GM12875 (cell line): ENCODE measurements around the gene MICAL3.
"Not testable (repeated sequence)": the region's sequence is repeated elsewhere in the genome, so short reads cannot be mapped to it uniquely, and the experiment has no call there.

Experiments used
- H3K4me3 ChIP-seq: one replicate; pipeline ENCODE4 v1.5.1; 2011; ENCODE audit warnings: low read depth, low read length, control low read depth
- TF ChIP-seq, protein P1 (sequence below): IDR thresholded peaks from 2 replicates; pipeline ENCODE4 v1.5.1; 2011; ENCODE audit warnings: low read depth, mild to moderate bottlenecking, control low read depth, inconsistent platforms, low read length, moderate library complexity, borderline replicate concordance; ENCODE audit not compliant: insufficient read depth

Gene MICAL3

DNA sequence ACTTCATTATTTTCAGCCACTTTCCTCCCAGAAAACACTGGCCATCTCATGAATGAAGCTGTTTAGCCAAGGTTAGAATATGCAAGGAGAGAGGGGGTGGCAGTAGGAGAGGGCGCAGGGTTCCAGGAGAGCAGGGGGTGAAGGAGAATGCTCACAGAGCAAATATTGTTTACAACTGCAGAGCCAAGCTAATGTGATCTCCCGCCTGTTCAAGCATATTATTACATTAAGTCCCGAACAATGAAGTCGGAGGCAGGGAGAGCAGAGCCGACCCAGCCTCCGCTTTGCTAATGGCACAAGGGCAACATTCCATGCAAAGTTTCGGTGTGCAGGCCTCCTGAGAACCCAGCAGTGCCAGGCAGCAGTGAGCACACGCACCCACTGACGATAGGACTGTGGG, 80.1 kb downstream of the MICAL3 start:
- no peak overlapping the region for H3K4me3 ChIP-seq
- TF ChIP-seq, protein P1, sequence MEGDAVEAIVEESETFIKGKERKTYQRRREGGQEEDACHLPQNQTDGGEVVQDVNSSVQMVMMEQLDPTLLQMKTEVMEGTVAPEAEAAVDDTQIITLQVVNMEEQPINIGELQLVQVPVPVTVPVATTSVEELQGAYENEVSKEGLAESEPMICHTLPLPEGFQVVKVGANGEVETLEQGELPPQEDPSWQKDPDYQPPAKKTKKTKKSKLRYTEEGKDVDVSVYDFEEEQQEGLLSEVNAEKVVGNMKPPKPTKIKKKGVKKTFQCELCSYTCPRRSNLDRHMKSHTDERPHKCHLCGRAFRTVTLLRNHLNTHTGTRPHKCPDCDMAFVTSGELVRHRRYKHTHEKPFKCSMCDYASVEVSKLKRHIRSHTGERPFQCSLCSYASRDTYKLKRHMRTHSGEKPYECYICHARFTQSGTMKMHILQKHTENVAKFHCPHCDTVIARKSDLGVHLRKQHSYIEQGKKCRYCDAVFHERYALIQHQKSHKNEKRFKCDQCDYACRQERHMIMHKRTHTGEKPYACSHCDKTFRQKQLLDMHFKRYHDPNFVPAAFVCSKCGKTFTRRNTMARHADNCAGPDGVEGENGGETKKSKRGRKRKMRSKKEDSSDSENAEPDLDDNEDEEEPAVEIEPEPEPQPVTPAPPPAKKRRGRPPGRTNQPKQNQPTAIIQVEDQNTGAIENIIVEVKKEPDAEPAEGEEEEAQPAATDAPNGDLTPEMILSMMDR, result no peak

DNA sequence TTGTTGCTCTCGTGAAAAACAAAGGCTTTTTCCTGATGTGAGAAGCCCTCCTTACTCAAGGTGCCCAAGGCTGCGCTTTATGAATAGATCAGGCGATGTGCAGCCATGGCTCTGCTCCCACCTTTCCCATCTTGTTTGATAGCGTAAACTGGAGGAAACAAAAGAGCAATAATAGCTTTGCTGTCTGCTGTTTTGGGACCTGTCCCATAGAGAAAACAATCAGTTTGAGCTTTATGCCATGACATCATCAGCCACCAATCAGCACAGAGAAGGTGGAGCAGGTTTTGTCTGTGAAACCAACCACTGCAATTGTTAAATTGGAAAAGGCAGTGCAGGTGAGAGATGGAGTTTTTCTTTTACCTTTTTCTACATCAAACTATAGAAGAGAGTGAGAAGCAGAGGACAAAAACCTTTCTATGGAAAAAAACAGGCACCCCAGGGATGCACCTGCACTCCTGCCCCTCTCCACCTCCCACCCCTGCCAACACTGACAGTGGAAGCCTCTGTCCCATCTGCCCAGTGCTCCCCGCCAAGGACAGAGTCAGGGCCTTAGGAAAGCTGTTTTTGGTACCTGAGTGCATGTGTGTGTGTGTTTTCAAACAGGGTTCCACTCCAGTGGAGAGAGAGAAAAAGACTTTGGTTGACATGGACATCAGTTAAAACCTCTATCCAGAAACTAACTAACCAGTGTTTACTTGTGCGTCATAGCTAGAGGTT, 80.7 kb downstream of the MICAL3 start:
- TF ChIP-seq, protein P1, result no peak
- H3K4me3 ChIP-seq, result no peak overlapping the region

DNA sequence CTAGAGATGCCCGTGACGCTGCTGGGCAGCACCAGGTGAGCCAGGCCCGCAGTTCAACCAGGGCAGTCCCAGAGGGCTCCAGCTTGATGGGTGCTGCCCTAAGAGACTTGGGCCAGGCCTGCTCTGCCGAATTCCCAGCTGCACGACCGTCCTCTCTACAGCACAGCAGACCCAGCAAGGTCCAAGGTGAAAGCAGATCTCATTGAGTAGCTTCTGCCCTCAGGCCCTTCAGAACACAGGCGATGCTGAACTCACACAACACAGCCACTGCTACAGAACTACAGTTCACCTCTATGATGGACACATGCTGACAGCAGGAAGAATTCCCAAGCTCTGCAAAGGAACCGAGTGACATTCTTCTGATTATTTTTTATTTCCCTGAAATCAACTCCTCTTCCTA, 81.6 kb downstream of the MICAL3 start:
- H3K4me3 ChIP-seq, result no peak overlapping the region
- TF ChIP-seq, protein P1, result no peak

DNA sequence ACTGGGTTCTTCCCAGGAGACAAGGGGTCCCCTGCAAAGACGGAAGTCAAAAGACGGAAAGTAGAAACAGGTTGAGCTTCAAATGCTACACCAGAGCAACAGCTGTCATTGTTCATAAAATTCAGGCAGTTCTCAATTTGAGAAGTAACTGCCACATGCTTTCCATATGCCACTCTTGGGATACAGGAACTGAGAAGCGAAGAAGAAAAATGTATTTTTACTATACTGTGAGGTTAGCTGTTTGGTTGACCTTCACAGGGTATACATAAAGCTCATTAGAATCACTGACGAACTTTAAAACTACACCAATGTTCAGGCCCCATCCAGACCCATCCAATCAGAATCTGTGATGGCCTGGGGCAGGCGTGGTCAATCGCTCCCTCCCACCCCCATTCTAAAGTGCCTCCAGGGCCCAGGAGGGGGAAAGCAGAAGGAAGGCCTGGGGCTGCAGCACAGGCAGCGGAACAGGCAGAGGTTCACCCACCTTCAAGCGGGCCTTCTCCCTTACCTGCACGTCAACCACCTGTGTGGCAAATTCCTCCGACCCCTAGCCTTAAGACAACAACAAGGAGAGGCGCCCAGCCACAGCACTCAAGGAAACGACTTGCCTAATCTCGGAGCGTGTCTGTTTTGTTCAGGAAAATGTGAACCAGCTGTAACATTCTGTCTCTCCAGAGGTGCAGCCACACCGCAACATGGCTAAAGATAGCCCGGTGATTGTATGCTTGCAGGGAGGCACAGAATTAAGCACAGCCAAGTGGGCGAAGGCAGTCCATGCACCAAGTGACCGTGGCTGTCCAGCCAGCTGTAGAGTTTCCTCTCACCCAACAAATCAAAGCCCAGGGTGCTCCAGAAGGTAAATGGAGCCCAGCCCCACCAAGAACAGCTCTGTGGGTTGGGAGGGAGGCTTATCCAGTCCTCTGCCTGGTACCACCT, 82.6 kb downstream of the MICAL3 start:
- no peak overlapping the region for H3K4me3 ChIP-seq
- TF ChIP-seq, protein P1, result no peak

DNA sequence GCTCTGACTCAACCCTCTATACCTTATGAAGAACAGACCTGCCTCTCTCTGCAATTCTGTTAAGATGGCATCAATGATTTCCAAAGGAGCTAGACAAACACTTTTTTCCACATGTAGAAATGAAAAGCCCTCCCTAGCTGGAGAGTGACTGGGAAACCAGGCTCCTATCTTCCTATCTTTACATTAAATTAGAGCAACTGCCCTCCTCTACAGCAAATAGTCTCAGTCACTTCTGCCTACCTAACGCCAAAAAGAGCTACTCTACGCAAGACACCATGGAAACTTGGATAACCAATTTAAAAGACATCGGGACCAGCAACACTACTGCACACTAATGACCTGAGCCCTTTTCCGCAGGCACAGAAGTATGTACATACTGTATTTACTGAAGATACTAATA, 84.8 kb downstream of the MICAL3 start:
- no peak overlapping the region for H3K4me3 ChIP-seq
- TF ChIP-seq, protein P1, result no peak

DNA sequence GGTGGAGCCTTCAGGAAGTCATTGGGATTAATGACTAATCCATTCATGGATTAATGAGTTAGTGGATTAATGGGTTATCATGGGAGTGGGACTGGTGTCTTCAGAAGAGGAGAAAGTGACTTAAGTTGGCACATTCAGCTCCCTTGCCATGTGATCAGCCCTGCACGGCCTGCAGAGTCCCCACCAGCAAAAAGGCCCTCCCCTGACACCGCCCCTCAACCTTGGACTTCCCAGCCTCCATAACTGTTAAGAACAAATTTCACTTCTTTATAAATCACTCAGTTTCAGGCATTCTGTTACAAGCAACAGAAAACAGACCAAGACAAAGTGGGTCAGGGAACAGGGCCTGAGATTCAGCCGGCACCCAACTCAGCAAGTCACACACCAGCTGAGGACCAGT, 85.3 kb downstream of the MICAL3 start:
- H3K4me3 ChIP-seq, result no peak overlapping the region
- TF ChIP-seq, protein P1, result no peak

DNA sequence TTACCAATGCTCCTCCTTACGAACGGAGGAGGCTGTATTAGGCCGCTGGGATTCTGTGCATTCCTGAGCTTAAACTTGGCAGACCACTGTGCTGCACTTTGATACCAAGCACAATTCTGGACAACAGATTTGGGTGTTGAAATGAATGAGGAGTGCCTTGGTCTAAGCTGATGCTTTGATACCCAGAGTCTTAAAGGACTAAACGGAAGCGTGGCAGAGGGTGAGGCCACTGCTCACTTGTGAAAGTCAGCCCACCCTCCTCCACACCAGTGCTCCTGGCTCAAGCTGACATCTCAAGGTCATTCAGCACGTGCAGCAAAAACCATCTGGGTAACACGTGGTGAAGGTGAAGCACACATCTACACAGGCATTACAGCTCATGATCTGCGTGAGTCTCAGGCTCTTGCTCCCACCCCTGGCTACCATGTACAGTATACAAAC, 85.9 kb downstream of the MICAL3 start:
- H3K4me3 ChIP-seq, result no peak overlapping the region

DNA sequence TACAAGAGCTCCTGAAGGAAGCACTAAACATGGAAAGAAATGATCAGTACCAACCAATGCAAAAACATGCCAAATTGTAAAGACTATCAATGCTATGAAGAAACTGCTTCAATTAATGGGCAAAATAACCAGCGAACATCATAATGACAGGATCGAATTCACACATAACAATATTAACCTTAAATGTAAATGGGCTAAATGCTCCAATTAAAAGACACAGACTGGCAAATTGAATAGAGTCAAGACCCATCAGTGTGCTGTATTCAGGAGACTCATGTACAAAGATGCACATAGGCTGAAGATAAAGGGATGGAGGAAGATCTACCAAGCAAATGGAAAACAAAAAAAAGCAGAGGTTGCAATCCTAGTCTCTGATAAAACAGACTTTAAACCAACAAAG, 91.9 kb downstream of the MICAL3 start:
- not testable (repeated sequence) for H3K4me3 ChIP-seq

More for the DNA sequence above, 85.9 kb downstream of the MICAL3 start:
- TF ChIP-seq, protein P1, result no peak
